Hippocampal formation (tissue), 2 donors: ENCODE measurements around the gene AK8.
A peak's percentile ranks its signal among the peaks of the same experiment; 100 is the strongest.

Experiments used
- DNase-seq, 2 donors: peaks; one replicate each; lab custom pipeline; 2025; lab: John Stamatoyannopoulos, UW

The AK8 gene

GRCh38 chr9:132770770-132771310 is 107.2 kb downstream of the AK8 start:
- no peak for DNase-seq

- peak in 1 of 2 donors; percentile 22 for DNase-seq
Observed at GRCh38 chr9:132769906-132770769, 107.9 kb downstream of the AK8 start.

DNA sequence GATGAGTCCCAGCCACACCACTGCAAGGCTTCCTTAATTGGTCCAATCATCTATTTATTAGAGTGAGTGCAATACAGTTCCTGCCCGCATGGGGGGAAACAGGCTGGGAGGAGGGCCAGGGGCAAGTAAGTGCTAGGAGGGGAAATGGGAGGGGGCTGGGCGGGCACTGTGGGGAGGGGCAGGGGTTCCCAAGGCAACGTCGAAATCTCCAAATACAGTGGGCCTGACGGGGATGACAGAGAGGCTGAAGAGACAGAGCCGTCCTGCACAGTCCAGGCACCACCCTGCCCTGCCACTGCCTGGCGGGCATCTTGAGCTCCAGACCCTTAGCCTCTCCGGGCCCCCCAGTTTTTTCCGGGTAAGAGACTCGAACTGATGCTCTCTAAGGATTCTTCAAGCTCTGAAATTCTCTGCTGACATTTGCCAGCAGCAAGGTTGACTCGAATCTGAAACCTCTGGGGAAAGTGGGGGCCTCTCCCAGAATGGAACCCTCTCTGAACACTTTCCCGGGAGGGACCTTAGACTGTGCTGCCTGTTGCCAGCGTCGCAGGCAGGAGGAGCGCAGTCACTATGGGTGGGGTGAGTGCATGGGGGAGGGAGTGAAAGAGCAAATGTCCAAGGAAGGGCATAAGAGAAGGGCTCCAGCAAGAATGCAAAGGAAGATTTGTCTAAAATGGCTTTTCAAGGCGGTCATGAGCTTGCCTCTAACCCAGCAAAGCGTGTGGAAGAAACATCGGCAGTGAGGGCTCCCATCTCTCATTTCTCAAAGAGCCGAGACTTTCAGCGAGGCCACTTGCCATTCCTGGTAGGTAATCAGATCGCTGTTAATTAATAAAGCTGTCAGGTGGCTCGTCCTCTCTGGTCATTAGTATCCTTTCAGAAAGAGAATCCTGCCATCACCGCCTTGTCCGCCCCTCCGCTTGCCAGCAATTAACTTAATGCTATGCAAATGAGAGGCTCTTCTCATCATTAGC is 108.9 kb downstream of the AK8 start:
- DNase-seq: no peak

DNA sequence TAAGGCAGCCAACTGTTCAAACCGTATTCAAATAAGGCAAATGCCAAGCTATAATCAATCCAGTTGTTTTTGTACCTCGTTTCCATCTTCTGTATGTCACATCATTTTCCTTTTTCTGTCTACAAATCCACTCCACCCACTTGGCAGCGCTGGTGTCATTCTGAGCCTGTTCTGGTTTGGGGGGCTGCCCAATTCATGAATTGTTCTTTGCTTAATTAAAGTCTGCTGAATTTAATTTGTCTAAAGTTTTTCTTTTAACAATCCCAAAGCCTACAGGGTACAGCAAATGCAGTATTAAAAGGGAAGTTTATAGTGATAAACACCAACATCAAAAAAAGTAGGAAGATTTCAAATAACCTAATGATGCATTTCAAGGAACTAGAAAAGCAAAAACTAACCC is 114.5 kb downstream of the AK8 start:
- no peak for DNase-seq

GRCh38 chr9:132762896-132763295 is 115.2 kb downstream of the AK8 start:
- DNase-seq: no peak

DNA sequence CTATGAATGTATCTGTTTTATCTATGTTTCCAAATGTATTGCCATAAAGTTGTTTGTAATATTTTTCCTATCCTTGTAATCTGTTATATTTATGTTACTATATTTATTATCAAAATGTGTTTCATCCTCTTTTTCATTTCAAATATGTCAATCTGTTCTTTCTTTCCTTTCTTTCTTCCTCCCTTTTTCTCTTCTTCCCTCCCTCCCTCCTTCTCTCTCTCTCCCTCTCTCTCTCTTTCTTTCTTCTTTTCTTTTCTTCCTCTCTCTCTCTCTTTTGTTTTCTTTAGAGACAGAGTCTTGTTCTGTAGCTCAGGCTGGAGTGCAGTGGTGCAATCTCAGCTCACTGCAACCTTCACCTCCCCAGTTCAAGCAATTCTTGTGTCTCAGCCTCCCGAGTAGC is 116.5 kb downstream of the AK8 start:
- no peak for DNase-seq

DNA sequence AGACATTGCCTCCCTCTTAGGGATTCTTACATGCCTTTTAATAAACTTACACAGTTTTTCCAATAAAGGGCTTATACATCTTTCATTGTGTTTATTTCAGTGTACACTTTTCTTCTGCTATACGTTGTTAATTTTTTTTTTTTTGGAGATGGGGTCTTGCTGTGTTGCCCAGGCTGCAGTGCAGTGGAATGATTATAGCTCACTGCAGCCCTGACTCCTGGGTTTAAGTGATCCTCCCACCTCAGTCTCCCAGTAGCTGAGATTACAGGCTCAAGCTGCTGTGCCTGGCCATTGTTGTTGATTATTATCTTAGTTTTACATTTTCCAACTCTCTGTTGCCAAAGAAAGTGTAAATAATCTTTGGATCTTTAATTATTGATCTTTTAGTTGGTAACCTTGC is 118.0 kb downstream of the AK8 start:
- no peak for DNase-seq

- no peak for DNase-seq
Observed at GRCh38 chr9:132757016-132757415, 121.1 kb downstream of the AK8 start.

GRCh38 chr9:132756214-132756845 is 121.8 kb downstream of the AK8 start:
- no peak for DNase-seq

DNA sequence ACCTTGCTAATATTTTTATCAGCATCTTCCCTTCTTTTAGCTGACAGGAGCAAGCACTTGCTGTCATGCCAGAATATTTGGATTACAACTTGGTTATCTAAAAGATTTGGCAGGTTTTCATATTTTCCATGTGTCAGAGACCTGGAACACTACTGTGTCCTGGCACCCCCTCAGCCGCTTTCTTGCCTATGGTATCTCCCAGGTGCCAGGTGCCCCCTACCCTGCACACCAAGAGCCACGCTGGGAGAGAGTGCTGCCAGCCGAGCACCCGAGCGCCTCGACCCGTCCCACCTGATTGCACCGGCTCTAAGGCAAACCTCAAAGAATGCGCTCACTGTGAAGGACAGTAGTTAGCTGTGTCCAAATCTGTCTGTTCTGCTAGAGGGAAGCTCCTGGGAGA is 123.0 kb downstream of the AK8 start:
- no peak for DNase-seq

DNA sequence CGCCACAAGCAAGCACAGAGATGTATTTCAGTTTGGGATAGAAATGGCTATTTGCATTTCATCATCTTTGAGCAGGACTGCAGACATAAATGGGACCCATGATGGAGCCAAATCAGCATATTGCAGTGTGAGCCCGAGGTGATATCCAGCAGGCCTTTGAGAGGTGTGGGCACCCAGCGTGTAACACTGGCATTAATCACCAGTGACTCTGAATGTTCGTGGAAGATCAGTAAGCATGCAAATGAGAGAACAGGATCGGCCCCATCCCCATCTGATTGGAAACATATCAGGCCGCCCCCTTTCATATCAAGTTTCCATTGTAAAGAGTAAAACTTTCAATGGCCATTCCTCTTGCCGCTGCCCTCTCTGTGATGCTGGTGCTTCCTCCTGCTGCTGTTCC is 123.8 kb downstream of the AK8 start:
- DNase-seq: no peak

GRCh38 chr9:132753593-132753880 is 124.5 kb downstream of the AK8 start:
- DNase-seq: no peak

DNA sequence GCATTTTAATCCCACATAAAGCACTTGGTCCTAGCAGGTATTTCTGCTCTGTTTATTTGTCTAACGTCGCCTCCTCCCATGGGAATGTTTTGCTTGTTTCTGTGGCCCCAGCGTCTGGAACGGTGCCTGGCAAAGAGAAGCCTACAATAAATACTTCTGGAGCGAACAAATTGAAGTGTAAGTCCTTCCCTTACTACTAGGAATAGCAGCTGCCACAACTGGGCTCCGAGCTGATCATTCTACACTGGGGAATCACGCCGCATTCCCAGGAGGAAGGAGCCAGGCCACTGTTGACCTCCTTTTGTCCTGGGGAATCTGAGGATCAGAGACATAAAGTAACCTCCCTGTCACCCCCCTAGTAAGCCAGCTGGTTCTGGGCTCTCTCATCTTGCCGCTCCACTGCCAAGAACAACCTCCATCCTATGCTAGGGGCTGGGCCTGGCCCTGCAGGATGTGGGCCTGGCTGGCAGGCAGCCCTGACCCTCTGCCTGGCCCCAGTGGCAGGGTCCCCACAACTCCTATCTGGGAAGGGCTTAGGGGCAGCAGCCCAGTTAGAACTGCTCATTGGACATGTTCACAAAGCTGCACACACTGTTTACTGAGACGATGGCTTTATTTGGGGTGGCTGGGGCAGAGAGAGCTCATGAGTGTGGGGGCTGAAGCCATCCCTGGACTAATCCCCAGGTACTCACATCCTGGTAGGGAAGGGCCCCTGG is 125.0 kb downstream of the AK8 start:
- no peak for DNase-seq

DNA sequence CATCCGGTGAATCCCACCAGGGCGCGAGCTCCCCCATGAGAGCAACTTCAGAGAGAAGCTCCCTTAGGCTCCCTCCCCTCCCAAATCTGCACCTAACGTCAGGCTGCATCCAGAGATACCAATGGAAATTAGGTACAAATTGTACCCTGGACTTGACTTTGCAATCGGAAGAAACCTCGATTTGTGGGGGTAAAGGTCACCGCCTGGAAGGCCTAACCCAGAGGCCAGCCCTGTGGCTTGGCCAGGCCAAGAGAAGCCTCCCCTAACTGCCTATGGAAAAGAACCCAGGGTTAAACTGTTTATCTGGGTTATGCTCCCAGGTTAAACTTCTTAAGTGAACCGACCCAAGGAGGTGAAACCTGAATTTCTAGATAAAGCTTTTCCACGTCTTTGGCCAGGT is 127.4 kb downstream of the AK8 start:
- DNase-seq: no peak

GRCh38 chr9:132749306-132749705 is 128.8 kb downstream of the AK8 start:
- no peak for DNase-seq

DNA sequence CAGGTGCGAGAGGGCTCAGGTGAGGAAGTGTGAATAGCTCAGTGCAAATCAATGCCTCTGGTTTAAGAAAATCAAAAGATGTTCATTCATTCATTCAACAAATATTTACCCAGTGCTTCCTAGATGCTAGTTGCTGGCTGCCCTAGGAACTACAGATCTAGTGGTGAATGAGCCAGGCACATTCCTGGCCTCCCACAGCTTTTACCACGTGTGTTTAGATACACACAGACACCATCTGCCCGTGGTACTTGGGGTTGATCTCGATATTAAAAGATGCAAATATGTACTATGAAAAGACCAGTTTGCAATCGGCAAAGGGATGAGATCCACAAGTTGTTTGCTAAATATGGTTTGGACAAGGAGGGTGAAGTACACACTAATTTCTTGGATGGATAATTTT is 129.6 kb downstream of the AK8 start:
- no peak for DNase-seq

DNA sequence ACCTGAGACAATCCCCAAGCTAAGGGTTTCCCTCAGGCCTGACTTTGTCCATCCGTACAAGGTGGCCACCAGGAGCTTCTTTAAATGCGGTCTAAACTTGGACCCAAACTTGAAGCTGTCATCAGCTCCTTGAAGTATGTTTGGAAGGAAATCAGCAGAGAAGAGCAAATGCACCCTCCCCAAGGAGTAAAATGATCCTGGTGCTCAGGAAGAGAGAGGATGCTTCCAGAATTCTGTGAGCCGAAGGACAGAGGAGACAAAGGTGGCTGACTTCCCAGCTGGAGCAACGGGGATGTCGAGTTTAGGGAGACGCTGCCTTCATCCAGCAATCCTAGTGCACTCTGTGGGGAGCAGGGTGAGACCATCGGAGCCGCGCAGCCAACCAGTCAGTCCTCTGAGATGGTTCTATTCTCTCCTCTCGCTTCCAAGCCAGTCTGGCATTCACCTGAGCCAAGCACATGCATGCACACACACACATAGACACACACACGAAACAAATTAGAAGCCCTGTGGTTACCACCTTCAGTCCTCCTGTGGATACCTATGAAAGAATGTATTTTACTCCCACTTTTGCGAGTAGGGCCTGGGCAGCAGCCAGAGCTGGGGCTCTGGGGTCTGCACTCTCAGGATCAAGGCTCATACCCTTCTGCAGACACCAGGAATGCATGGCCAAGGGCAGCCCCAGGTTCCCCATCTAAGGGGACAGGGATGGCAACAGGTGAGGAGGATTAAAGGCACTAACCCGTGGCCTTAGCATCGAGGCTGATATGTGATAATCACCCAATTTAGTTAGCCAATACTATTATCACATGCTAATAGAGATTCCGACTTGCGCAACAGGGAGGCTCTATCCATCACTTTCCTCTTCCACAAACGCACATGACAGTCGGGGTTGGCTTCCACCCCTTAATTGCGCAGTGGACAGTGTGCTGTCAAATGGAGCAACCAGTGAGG is 132.1 kb downstream of the AK8 start:
- DNase-seq: no peak

DNA sequence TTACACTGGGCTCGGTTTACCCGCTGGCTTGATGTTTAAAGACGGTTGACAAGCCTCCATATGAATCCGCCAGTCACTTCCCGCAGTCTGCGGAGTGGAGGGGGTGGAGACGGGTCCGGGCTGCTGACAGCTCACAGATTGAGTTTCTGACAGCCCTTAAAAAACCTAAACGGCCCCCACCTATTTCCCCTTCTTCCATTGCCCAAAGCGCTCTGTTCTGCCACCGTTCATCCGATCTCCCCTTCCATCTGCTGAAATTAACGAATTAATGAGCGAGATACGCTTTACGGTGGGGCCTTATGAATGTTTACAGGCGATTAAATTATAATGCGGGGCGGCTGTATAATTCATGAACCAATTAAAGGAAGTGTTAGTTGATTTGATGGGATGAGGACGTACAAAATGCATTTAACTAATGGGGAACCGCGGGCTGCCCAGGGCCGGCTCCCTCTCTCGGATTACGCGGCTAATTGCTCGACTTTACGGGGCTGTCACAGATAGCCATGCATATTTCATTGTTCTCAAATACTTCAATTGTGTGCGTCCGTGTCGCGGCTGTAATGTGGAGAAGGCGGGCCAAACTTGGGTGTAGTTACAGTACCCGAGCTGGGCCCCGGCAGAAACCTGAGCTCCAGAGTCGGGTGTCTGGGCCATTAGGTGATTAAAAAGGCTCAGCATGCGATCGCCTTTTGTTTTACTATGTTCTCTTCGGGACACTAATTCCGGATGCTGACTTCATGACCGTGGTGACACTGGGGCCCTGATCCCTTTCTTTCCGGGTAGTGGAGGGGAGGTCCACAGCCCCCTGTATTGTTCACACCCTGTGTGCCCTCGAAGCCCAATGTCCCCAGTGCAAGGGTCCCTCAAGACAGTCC is 133.0 kb downstream of the AK8 start:
- no peak for DNase-seq

- DNase-seq: no peak
Observed at GRCh38 chr9:132743931-132744479, 134.1 kb downstream of the AK8 start.
